DND-41 (cell line): ENCODE results near the gene ECHDC3.

Experiments
- EZH2 ChIP-seq: IDR thresholded peaks from 3 replicates; pipeline ENCODE4 v1.6.1; 2012; ENCODE audit warnings: borderline replicate concordance, low read depth, mild to moderate bottlenecking, moderate library complexity, low read length, inconsistent platforms; ENCODE audit not compliant: severe bottlenecking
- TF ChIP-seq, protein P1 (sequence below): IDR thresholded peaks from 2 replicates; pipeline ENCODE4 v1.5.1; 2012; ENCODE audit warnings: borderline replicate concordance, low read length, moderate library complexity, mild to moderate bottlenecking; ENCODE audit not compliant: poor library complexity, severe bottlenecking; ENCODE audit errors: extremely low read depth

DNA sequence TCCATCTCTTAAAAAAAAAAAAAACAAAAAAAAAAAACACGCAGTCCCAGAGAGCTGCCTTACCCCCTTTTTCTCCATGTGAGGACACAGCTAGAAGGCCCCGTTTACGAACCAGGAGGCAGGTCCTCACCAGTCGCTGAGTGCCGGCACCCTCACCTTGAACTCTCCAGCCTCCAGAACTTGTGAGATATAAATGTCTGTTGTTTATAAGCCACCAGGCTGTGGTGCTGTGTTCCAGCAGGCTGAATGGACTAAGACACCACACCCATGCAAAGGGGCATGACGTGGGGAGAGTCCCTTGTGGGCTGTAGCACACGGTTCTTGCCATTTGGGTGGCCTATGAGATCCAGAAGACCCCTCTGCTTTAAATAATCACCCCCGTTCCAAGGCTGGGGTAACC lies 17.2 kb downstream of the ECHDC3 start:
- no peak for TF ChIP-seq EZH2
- TF ChIP-seq, protein P1, sequence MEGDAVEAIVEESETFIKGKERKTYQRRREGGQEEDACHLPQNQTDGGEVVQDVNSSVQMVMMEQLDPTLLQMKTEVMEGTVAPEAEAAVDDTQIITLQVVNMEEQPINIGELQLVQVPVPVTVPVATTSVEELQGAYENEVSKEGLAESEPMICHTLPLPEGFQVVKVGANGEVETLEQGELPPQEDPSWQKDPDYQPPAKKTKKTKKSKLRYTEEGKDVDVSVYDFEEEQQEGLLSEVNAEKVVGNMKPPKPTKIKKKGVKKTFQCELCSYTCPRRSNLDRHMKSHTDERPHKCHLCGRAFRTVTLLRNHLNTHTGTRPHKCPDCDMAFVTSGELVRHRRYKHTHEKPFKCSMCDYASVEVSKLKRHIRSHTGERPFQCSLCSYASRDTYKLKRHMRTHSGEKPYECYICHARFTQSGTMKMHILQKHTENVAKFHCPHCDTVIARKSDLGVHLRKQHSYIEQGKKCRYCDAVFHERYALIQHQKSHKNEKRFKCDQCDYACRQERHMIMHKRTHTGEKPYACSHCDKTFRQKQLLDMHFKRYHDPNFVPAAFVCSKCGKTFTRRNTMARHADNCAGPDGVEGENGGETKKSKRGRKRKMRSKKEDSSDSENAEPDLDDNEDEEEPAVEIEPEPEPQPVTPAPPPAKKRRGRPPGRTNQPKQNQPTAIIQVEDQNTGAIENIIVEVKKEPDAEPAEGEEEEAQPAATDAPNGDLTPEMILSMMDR = no peak
